WTC11 (cell line): ENCODE data around the gene KRTAP10-7. TPM values are rescaled to one million over a fixed set of nuclear protein-coding genes. Genes with fewer than 3 reads are reported as not detected.

Experiments
- ATAC-seq: fragments of 200-7000 bp; cut with Tn5 transposase; 2 replicates; pipeline ENCODE4 v1.10.0; 2021; ENCODE audit warnings: mild to moderate bottlenecking, moderate library complexity
- CTCF ChIA-PET: fragments of 300-600 bp; sonication (Branson Sonifier 250); formaldehyde crosslinking; loops from one replicate; lab custom pipeline; 2021; ENCODE audit warnings: antibody characterized with exemption; lab: Charles Lee
- POLR2A ChIA-PET: fragments of 350-600 bp; sonication (Branson Sonifier 250); formaldehyde crosslinking; loops from one replicate; lab custom pipeline; 2021; ENCODE audit warnings: antibody characterized with exemption; lab: Charles Lee
- DNase-seq: peaks from one replicate; pipeline ENCODE4 v3.0.0; 2021; ENCODE audit warnings: low spot score
- H3K27ac Mint-ChIP-seq: 2 replicates; pipeline ENCODE4 v1.8.0; 2021; ENCODE audit warnings: mixed read lengths
- H3K27me3 Mint-ChIP-seq: 2 replicates; pipeline ENCODE4 v1.8.0; 2021; ENCODE audit warnings: low read depth, mild to moderate bottlenecking, moderate library complexity, mixed read lengths
- H3K36me3 Mint-ChIP-seq: 2 replicates; pipeline ENCODE4 v1.8.0; 2021; ENCODE audit warnings: mixed read lengths
- H3K4me1 Mint-ChIP-seq: 2 replicates; pipeline ENCODE4 v1.8.0; 2022; ENCODE audit warnings: mixed read lengths
- H3K4me3 Mint-ChIP-seq: 2 replicates; pipeline ENCODE4 v1.8.0; 2021; ENCODE audit warnings: mild to moderate bottlenecking, moderate library complexity, mixed read lengths
- H3K9me3 Mint-ChIP-seq: 2 replicates; pipeline ENCODE4 v1.8.0; 2021; ENCODE audit warnings: mixed read lengths
- CREB1 ChIP-seq: sonication (generic); formaldehyde crosslinking; IDR thresholded peaks from 2 replicates; pipeline ENCODE4 v1.8.0; 2023; ENCODE audit warnings: mild to moderate bottlenecking, missing genetic modification reagents
- GTF2I ChIP-seq: fragments of 250-450 bp; sonication (Bioruptor Pico); conservative IDR thresholded peaks from 2 replicates; pipeline ENCODE4 v1.4.0; 2021; ENCODE audit warnings: mild to moderate bottlenecking
- HMGA2 ChIP-seq: fragments of 250-450 bp; sonication (Bioruptor Pico); IDR thresholded peaks from 2 replicates; pipeline ENCODE4 v1.4.0; 2021; ENCODE audit warnings: mild to moderate bottlenecking, moderate library complexity
- NR2C2 ChIP-seq: sonication (generic); formaldehyde crosslinking; IDR thresholded peaks from 2 replicates; pipeline ENCODE4 v1.8.0; 2022; ENCODE audit warnings: mild to moderate bottlenecking, missing genetic modification reagents
- OVOL2 ChIP-seq: fragments of 250-450 bp; sonication (Bioruptor Pico); IDR thresholded peaks from 2 replicates; pipeline ENCODE4 v1.9.0; 2021; ENCODE audit warnings: mild to moderate bottlenecking, borderline replicate concordance
- PRRX2 ChIP-seq: fragments of 250-450 bp; sonication (Bioruptor Pico); IDR thresholded peaks from 2 replicates; pipeline ENCODE4 v1.8.0; 2021; ENCODE audit warnings: mild to moderate bottlenecking
- TEAD4 ChIP-seq: sonication (generic); formaldehyde crosslinking; IDR thresholded peaks from 2 replicates; pipeline ENCODE4 v1.8.0; 2022; ENCODE audit warnings: mild to moderate bottlenecking, missing genetic modification reagents
- ZBTB21 ChIP-seq: sonication (generic); formaldehyde crosslinking; IDR thresholded peaks from 2 replicates; pipeline ENCODE4 v1.8.1; 2023; ENCODE audit warnings: mild to moderate bottlenecking, missing genetic modification reagents, borderline replicate concordance
- ZNF121 ChIP-seq: sonication (generic); formaldehyde crosslinking; IDR thresholded peaks from 2 replicates; pipeline ENCODE4 v1.8.0; 2023; ENCODE audit warnings: missing genetic modification reagents
- ZNF138 ChIP-seq: sonication (generic); formaldehyde crosslinking; conservative IDR thresholded peaks from 2 replicates; pipeline ENCODE4 v1.8.1; 2022; ENCODE audit warnings: mild to moderate bottlenecking, moderate library complexity, missing genetic modification reagents
- ZNF232 ChIP-seq: sonication (generic); formaldehyde crosslinking; IDR thresholded peaks from 2 replicates; pipeline ENCODE4 v1.8.0; 2022; ENCODE audit warnings: mild to moderate bottlenecking, missing genetic modification reagents
- total RNA-seq: library from RNA; stranded (reverse); gene quantifications from 3 replicates; pipeline ENCODE4 v1.2.3, GENCODE V29; 2021
- TF ChIP-seq, protein P1 (sequence below): sonication (generic); formaldehyde crosslinking; IDR thresholded peaks from 2 replicates; pipeline ENCODE4 v1.8.1; 2022; ENCODE audit warnings: low read depth, missing genetic modification reagents, borderline replicate concordance
- TF ChIP-seq, protein P2 (sequence below): sonication (generic); formaldehyde crosslinking; conservative IDR thresholded peaks from 2 replicates; pipeline ENCODE4 v1.8.1; 2023; ENCODE audit warnings: mild to moderate bottlenecking, low read depth, missing genetic modification reagents, moderate library complexity
- TF ChIP-seq, protein P3 (sequence below): sonication (generic); formaldehyde crosslinking; IDR thresholded peaks from 2 replicates; pipeline ENCODE4 v1.8.1; 2022; ENCODE audit warnings: low read depth, mild to moderate bottlenecking, moderate library complexity, missing genetic modification reagents, borderline replicate concordance
- TF ChIP-seq, protein P4 (sequence below): fragments of 200-600 bp; IDR thresholded peaks from 2 replicates; pipeline ENCODE4 v1.8.0; 2022; ENCODE audit warnings: antibody characterized with exemption
- TF ChIP-seq, protein P5 (sequence below): fragments of 250-450 bp; sonication (Bioruptor Pico); IDR thresholded peaks from 2 replicates; pipeline ENCODE4 v1.9.0; 2021; ENCODE audit warnings: mild to moderate bottlenecking
- TF ChIP-seq, protein P6 (sequence below): sonication (generic); formaldehyde crosslinking; IDR thresholded peaks from 2 replicates; pipeline ENCODE4 v1.8.1; 2022; ENCODE audit warnings: missing genetic modification reagents, borderline replicate concordance
- TF ChIP-seq, protein P7 (sequence below): fragments of 250-450 bp; sonication (Bioruptor Pico); IDR thresholded peaks from 2 replicates; pipeline ENCODE4 v1.8.0; 2021; ENCODE audit warnings: mild to moderate bottlenecking
- TF ChIP-seq, protein P8 (sequence below): sonication (generic); formaldehyde crosslinking; IDR thresholded peaks from 2 replicates; pipeline ENCODE4 v1.8.0; 2023; ENCODE audit warnings: missing genetic modification reagents

KRTAP10-7 gene
- total RNA-seq, 1 experiment from 2014 or later = not detected

DNA sequence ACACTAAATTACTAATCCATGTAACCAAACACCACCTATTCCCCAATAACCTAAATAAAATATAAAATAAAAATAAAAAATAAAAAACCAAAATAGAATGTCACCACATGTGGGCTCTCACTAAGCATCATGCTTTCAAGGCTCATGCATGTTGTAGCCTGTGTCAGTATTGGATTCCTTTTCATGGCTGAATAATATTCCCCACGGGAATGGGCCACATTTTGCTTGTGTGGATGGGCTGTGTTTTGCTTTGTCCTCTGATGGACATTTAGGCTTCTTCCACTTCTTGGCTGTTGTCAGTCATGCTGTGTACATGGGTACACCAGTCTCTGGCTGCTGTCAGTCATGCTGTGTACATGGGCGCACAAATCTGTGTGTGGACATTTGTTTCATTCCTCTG lies 11.3 kb upstream of the KRTAP10-7 start:
- ATAC-seq (no peak), DNase-seq (no peak)
- Mint-ChIP-seq H3K27me3 (peaks cover 3% of the 10 kb centered on the region; the same call in 1 of the 2 replicates), H3K4me3 (no peak overlapping the region), H3K36me3 (no peaks in the 10 kb centered on the region), H3K9me3 (peaks cover 24% of the 10 kb centered on the region), H3K27ac (no peak overlapping the region), H3K4me1 (peaks cover 13% of the 10 kb centered on the region)
- TF ChIP-seq PRRX2 = no peak
- TF ChIP-seq NR2C2 (CRISPR knock-in tag) = no peak
- TF ChIP-seq, protein P1, sequence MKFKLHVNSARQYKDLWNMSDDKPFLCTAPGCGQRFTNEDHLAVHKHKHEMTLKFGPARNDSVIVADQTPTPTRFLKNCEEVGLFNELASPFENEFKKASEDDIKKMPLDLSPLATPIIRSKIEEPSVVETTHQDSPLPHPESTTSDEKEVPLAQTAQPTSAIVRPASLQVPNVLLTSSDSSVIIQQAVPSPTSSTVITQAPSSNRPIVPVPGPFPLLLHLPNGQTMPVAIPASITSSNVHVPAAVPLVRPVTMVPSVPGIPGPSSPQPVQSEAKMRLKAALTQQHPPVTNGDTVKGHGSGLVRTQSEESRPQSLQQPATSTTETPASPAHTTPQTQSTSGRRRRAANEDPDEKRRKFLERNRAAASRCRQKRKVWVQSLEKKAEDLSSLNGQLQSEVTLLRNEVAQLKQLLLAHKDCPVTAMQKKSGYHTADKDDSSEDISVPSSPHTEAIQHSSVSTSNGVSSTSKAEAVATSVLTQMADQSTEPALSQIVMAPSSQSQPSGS (CRISPR knock-in tag) = no peak
- no peak for TF ChIP-seq ZBTB21 (CRISPR knock-in tag)
- no peak for TF ChIP-seq ZNF121 (CRISPR knock-in tag)
- TF ChIP-seq, protein P2, sequence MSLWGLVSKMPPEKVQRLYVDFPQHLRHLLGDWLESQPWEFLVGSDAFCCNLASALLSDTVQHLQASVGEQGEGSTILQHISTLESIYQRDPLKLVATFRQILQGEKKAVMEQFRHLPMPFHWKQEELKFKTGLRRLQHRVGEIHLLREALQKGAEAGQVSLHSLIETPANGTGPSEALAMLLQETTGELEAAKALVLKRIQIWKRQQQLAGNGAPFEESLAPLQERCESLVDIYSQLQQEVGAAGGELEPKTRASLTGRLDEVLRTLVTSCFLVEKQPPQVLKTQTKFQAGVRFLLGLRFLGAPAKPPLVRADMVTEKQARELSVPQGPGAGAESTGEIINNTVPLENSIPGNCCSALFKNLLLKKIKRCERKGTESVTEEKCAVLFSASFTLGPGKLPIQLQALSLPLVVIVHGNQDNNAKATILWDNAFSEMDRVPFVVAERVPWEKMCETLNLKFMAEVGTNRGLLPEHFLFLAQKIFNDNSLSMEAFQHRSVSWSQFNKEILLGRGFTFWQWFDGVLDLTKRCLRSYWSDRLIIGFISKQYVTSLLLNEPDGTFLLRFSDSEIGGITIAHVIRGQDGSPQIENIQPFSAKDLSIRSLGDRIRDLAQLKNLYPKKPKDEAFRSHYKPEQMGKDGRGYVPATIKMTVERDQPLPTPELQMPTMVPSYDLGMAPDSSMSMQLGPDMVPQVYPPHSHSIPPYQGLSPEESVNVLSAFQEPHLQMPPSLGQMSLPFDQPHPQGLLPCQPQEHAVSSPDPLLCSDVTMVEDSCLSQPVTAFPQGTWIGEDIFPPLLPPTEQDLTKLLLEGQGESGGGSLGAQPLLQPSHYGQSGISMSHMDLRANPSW (CRISPR knock-in tag) = no peak
- ChIA-PET POLR2A (no interaction called here), CTCF (no interaction called here)

DNA sequence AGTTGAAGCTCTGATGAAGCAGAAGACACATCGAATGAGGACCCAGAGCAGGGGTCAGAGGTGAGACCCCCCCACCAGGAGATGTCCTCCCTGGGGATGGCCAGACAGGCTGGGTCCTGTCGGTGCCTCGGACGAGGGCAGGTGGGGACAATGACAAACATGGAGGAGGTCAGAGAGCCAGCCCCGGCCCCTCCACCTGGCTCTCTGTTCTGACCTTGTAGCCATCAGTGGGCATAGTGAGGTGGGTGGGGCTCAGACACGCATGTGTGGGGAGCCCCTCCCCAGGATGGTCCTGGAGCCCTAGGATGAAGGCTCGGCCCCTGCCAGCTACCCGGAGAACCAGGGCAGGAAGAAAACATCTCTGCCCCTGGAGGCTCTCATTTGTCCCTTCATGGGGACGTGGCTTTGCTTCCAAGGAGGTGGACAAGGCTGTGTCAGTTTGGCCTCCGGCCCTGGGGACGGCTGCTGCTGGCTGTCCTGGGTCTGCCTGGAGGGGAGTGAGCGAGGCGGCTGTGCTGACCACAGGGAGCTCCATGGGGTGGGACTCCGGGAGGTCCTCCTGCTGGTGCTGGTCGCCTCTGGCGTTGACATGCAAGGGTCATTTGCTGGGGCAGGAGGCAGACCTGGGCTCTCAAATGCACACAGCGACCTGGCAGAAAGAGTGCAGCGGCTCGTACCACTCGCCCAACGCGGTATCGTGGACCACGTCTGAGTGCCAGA lies 10.7 kb upstream of the KRTAP10-7 start:
- POLR2A ChIA-PET = no interaction called here
- no peak for DNase-seq
- TF ChIP-seq CREB1 (CRISPR knock-in tag) (no peak), ZNF232 (CRISPR knock-in tag) (no peak), GTF2I (CRISPR knock-in tag) (no peak), OVOL2 (CRISPR knock-in tag) (no peak), ZNF138 (no peak), HMGA2 (CRISPR knock-in tag) (no peak), TEAD4 (CRISPR knock-in tag) (no peak)
- TF ChIP-seq, protein P3, sequence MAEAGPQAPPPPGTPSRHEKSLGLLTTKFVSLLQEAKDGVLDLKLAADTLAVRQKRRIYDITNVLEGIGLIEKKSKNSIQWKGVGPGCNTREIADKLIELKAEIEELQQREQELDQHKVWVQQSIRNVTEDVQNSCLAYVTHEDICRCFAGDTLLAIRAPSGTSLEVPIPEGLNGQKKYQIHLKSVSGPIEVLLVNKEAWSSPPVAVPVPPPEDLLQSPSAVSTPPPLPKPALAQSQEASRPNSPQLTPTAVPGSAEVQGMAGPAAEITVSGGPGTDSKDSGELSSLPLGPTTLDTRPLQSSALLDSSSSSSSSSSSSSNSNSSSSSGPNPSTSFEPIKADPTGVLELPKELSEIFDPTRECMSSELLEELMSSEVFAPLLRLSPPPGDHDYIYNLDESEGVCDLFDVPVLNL (CRISPR knock-in tag) = no peak
- TF ChIP-seq, protein P4, sequence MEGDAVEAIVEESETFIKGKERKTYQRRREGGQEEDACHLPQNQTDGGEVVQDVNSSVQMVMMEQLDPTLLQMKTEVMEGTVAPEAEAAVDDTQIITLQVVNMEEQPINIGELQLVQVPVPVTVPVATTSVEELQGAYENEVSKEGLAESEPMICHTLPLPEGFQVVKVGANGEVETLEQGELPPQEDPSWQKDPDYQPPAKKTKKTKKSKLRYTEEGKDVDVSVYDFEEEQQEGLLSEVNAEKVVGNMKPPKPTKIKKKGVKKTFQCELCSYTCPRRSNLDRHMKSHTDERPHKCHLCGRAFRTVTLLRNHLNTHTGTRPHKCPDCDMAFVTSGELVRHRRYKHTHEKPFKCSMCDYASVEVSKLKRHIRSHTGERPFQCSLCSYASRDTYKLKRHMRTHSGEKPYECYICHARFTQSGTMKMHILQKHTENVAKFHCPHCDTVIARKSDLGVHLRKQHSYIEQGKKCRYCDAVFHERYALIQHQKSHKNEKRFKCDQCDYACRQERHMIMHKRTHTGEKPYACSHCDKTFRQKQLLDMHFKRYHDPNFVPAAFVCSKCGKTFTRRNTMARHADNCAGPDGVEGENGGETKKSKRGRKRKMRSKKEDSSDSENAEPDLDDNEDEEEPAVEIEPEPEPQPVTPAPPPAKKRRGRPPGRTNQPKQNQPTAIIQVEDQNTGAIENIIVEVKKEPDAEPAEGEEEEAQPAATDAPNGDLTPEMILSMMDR = no peak
- TF ChIP-seq, protein P5, sequence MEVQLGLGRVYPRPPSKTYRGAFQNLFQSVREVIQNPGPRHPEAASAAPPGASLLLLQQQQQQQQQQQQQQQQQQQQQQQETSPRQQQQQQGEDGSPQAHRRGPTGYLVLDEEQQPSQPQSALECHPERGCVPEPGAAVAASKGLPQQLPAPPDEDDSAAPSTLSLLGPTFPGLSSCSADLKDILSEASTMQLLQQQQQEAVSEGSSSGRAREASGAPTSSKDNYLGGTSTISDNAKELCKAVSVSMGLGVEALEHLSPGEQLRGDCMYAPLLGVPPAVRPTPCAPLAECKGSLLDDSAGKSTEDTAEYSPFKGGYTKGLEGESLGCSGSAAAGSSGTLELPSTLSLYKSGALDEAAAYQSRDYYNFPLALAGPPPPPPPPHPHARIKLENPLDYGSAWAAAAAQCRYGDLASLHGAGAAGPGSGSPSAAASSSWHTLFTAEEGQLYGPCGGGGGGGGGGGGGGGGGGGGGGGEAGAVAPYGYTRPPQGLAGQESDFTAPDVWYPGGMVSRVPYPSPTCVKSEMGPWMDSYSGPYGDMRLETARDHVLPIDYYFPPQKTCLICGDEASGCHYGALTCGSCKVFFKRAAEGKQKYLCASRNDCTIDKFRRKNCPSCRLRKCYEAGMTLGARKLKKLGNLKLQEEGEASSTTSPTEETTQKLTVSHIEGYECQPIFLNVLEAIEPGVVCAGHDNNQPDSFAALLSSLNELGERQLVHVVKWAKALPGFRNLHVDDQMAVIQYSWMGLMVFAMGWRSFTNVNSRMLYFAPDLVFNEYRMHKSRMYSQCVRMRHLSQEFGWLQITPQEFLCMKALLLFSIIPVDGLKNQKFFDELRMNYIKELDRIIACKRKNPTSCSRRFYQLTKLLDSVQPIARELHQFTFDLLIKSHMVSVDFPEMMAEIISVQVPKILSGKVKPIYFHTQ = no peak
- TF ChIP-seq, protein P6, sequence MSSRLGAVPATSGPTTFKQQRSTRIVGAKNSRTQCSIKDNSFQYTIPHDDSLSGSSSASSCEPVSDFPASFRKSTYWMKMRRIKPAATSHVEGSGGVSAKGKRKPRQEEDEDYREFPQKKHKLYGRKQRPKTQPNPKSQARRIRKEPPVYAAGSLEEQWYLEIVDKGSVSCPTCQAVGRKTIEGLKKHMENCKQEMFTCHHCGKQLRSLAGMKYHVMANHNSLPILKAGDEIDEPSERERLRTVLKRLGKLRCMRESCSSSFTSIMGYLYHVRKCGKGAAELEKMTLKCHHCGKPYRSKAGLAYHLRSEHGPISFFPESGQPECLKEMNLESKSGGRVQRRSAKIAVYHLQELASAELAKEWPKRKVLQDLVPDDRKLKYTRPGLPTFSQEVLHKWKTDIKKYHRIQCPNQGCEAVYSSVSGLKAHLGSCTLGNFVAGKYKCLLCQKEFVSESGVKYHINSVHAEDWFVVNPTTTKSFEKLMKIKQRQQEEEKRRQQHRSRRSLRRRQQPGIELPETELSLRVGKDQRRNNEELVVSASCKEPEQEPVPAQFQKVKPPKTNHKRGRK (CRISPR knock-in tag) = no peak
- TF ChIP-seq, protein P7, sequence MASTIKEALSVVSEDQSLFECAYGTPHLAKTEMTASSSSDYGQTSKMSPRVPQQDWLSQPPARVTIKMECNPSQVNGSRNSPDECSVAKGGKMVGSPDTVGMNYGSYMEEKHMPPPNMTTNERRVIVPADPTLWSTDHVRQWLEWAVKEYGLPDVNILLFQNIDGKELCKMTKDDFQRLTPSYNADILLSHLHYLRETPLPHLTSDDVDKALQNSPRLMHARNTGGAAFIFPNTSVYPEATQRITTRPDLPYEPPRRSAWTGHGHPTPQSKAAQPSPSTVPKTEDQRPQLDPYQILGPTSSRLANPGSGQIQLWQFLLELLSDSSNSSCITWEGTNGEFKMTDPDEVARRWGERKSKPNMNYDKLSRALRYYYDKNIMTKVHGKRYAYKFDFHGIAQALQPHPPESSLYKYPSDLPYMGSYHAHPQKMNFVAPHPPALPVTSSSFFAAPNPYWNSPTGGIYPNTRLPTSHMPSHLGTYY (CRISPR knock-in tag) = no peak
- TF ChIP-seq, protein P8, sequence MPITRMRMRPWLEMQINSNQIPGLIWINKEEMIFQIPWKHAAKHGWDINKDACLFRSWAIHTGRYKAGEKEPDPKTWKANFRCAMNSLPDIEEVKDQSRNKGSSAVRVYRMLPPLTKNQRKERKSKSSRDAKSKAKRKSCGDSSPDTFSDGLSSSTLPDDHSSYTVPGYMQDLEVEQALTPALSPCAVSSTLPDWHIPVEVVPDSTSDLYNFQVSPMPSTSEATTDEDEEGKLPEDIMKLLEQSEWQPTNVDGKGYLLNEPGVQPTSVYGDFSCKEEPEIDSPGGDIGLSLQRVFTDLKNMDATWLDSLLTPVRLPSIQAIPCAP (CRISPR knock-in tag) = no peak

More for the DNA sequence above, 10.7 kb upstream of the KRTAP10-7 start:
- H3K27ac Mint-ChIP-seq = no peak overlapping the region
- H3K27me3 Mint-ChIP-seq = peaks cover 3% of the 10 kb centered on the region; the same call in 1 of the 2 replicates
- peaks cover 19% of the 10 kb centered on the region for H3K4me1 Mint-ChIP-seq
- no peak for ATAC-seq
- CTCF ChIA-PET = no interaction called here
- H3K9me3 Mint-ChIP-seq = peaks cover 24% of the 10 kb centered on the region
- H3K36me3 Mint-ChIP-seq = no peaks in the 10 kb centered on the region
- no peak overlapping the region for H3K4me3 Mint-ChIP-seq
